GM19438 (cell line): ENCODE data around the gene KIFC1.

Experiments
- ATAC-seq: cut with Tn5 transposase; IDR thresholded peaks from one replicate; pipeline ENCODE4 v1.9.1; 2021; ENCODE audit warnings: low read depth; ENCODE audit not compliant: unreplicated experiment

Gene KIFC1

DNA sequence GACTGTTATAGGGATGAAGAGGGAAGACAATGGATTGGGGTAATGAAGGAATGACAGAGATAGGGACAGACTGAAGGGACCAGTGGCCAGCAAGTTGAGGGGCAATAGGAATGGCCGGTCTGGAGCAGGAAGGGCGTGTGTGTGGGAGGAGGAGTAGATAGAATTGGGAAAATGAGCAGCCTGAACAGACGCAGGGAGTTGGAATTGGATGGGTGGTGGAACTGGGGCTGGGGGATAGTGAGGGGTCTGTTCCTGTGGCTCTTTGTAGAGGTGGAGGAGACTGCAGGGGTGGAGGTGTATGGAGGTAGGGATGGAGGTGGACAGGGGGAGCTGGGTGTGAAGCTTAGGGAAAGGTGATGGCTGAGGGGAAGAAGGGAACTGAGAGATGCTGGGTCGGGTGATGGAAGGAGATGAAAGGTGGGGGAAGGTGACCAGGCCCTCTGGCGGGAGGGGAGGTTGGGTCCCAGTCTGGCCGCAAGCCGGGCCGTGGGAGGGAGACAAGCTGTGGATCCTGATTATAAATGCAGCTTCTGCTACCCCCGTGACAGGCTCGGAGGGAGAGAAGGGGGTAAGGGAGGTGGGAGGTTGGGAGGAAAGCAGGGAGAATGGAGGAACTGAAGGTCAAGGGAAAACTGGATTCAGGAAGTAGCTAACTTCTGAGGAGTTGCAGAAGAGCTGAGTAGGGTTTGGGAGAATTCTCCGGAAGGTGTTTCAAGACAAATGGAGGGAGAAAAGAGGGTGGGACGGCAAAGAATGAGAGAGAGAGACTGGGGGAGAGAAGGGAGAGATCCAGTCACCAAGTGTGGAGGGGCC, 33.4 kb downstream of the KIFC1 start:
- ATAC-seq, result no peak

DNA sequence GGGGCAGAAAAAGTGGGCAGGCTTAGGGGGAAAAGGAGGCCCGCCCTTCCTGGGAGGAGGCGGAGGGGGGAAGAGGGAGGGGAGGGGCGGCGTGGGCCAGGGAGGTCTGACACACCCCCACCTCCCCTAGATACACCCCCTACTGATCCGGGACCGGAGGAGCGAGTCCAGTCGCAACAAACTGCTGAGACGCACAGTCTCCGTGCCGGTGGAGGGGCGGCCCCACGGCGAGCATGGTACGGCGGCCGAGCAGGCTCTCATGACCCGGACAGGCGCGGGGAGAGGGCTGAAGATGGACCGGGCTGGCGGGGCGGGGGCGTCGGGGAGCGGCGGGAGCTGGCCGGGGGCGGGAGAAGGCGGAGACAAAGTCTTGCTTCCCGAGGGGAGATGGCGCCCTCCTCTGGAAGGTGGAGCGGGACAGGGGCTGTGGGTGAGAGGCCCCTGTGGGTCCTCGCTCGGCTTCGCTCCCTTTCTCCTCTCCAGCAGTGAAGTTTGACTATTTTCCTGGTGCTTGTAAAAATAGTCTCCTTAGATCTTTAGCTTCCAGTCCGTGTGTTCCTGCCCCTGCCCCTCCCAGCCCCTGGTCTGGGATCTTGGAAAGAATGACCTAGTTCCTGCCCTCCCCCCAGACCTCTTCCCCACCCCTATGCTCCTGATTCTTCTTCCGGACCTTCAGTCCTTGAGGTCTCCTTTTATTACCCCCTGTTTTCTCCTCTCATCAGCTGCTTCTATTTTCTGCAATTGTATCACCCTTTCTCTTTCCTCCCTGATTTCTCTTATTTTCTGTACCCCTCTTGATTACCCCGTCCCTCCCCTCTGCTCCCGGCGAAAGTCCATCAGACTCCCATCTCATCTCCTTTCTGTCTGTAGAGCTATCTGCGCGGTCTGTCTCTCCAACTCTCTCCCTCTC, 34.3 kb downstream of the KIFC1 start:
- no peak for ATAC-seq

DNA sequence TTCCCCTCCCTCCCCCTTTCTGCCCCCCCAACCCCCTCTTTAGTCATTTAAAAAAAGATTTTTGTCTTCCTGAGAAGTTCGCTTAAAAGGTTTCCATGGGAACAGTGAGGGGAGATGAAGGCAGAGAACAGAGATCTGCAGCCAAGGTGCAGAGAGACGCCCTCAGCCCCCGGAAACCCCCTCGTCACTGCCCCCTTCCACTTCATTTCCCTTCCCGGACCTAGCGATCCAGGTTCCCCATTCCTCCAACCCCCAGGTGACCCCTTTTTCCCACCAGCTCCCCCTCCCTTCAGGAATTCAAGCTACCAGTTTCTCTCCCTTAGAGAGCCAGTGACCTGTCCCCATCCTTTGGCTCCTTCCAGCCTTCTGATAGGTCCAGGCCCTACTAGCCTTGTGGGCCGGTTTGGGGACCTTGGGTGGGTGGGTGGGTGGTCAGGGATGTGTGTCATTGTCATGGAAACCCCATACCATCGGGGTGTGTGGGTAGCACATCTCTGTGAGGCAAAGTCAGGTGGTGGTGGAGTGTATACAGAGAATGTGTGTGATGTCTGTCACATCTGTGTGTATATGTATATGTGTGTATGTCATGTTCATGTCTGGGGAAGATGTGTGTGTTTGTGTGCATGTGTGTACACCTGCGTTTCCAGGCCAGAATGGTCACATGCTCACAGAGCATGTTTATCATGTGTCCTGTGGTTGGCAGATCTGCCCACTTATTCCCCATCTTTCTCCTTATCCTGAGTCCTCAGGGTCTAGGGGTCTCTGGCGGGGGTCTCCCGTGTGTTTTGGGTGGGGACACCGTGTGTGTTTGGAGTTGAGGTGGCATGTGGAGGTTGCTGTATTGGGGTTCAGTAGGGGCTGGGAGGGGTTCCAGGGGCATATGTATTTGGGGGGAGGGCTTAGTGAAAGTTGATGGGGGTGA, 35.2 kb downstream of the KIFC1 start:
- ATAC-seq, result no peak

DNA sequence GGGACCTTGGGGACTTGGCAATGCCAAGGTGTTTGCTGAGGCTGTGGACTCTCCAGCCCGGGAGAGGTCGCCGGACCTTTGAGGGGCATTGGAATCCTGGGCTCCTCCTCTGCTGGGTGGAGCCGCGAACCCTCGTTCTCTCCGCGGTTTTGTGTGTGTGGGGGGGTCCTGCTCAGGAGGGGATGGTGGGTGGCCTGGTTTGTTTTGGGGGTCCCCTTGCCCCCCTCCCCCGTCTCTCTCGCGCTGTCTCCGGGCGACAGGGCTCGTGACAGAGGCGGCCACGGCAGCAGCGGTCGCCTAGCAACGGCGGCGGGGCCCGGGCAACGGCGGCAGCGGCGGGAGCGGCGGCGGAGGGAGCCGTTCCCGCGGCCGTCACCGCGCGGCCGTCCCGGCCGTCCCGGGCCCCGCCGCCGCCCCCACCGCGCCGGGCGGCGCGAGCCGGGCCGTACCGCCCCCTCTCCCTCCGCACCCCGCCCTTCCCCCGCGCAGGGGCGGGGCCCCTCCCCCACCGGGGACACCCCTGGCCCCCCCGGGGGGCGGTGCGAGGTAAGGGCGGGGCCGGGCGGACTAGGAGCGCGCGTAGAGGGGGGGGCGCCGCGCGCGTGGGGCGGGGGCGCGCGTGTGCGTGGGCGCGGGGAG, 36.1 kb downstream of the KIFC1 start:
- no peak for ATAC-seq

DNA sequence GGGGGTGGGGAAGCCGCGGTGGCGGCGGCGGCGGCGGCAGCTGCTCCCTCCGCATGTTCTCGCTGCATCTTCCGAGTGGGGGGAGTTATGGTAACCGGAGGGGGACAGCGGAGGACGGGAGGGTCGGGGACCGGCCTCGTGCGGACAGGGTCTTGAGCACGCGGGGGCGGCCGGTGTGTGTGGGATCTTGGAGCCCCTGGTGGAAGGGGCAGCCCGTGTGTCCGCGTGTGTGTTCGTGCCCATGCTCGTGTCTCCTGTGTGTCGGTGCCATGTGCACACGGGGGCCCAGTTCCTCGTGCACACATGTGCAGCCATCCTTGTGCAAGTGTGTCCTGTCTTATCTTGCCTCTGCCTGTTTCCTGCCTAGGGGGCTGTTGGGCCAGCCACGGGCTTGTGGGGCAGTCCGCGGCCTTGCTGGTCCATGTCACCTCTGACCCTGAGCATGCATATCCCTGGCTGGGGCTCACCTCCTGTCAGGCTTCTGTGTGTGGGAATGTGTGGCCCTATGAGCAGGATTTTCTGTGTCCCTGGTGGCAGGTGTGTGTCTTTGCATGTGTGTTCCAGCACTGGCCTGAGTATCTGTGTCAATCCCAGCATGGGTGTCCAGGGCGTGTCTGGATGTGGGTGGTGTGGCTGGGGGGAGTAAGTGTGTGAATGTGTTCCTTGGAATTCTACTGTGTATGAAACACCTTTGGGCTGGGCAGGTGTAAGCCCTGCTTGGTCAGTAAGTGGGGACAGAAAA, 36.8 kb downstream of the KIFC1 start:
- ATAC-seq, result no peak

DNA sequence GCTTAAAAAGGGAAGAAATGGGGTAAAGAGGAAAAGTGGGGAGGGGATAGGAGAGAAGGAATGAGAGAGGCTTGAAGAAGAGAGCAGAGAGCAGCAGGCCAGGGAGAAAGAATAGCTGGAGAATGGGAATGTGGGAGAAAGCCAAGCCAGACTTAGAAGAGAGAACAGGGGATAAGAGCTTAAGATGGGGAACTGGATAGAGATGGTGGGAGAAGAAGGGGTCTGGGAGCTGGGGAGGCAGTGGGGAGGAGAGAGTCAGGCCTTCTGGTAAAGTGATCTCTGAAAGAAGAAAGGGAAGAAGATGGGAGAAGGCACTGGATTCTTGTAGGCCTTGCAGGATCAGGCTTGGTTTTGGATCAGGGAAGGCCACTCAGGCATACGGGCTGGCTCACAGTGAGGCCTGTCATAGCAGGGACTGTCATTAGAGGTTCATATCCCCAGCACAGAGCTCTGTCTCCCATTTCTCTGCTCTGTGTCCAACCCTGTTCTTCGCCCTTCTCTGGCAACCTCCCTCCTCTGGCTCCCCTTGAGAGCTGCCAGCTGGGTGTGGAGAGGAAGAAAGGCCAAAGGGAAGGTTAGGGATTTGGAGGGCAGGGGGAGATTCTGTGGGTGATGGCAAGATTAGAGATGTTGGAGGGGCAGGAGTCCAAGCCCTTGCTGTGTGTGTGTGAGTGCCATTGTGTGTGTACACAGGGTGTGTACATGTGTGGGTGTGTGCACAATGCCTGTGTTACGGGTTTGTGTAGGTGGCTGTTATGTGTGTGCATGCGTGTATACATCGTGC, 37.5 kb downstream of the KIFC1 start:
- ATAC-seq, result no peak

DNA sequence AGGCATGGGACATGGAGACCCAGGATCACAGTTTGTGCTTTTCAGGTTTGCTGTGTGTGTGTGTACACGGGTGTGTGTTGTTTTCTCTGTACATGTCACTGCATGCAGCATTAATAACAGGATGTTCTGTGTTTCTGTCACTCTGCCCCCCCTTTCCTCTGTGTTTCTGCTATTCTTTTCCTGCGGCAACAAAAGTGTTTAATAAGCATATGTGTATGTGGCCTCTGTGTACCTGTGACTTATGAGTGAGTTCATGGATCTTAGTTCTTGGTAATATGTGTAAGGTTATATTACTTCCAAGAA, 38.1 kb downstream of the KIFC1 start:
- no peak for ATAC-seq

DNA sequence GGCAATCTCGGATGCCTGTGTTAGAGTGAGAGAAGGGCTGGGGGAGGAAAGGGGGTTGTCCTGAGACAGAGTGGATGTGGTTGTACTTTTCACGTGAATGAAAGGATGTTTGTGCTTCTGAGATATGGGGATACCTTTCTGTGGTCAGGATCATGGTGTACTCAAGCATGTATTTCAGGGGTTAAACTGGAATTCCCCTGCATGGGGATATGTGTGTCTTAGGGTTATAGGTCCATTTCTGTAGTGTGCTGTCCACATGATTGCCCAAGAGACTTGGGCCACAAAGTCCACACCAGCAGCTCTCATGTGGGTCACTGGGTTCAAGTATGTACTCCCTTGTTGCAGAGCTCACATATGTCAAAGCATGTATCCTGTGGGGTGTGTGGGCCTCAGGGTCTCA, 38.7 kb downstream of the KIFC1 start:
- ATAC-seq, result no peak

DNA sequence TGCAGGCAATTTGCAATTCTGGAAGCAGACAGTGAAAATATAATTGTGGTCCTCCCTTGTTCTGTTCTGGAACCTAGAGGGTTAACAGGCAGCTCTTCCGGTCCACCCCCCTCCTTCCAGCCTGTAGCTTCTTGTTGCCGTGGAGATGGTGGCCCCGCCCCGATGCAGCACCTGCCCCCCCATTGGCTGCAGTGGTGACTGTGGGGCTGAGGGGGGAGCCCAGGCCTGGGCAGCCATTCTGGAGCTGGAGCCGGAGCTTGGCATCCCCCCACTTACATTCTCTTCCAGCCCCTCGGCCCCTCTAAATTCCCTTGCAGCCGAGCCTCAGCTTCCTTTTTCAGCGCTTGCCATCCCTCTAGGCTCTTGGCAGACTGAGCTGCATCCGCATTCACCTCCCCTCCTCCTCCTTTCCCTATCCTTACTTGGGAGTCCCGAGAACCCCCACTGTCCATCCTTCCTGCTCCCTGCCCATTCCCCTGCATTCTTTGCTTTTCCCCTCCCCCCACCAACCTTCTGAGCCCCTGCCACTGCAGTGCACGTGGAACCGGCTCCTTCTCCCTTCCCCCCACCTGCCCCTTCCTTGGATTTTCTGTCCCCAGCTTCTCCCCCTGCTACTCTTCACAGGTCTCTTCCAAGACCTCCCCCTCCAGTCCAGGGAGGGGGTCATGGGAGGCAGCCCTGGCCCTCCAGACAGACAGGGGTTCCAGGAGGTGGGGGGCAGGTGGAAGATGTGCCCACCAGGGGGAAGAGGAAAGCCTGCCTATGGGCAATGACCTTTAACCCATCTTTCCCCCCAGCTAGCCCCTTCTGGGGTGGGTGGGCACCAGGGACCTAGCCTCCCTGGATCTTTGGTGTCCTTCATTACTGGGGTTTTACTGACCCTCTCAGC, 39.6 kb downstream of the KIFC1 start:
- no peak for ATAC-seq

DNA sequence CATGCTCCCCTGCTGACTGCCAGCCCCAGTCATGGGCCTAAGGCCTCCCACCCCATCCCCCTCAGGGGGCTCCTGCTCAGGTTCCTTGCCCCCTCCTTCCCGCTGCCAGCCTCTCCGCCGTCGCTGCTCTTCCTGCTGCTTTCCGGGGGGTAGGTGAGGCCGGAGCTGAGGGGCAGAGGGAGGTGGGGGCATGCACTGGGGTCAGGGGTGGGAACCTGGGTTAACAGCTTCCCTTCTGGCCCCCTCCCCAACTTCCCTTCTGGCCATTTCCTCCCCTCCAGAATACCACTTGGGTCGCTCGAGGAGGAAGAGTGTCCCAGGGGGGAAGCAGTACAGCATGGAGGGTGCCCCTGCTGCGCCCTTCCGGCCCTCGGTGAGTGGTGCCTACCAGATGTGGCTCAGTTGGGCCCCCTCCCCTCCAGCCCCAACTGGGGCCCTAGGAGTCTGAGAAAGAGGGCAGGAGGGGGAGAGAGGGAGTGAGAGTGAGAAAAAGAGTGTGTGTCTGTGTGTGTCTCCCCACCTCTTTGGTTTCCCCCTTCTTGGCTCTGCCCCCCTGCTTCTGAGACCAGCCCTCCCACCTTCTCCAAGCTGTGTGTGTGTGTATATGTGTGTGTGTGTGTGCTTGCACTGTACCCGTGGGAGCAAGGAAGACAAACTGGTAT, 40.4 kb downstream of the KIFC1 start:
- no peak for ATAC-seq

DNA sequence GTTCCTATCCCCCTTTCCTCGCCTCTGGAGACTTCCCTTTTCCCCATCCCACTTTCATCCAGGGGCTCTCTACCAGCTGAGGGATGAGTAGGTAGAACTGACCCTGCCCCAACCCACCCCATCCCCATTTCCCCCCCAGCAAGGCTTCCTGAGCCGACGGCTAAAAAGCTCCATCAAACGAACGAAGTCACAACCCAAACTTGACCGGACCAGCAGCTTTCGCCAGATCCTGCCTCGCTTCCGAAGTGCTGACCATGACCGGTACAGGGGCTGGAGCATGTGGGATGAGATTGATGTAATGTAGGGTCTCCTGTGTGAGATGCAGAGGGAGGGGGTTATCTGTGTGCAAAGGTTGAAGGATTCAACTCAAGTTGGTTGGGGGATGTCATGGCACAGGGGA, 40.9 kb downstream of the KIFC1 start:
- ATAC-seq, result no peak

DNA sequence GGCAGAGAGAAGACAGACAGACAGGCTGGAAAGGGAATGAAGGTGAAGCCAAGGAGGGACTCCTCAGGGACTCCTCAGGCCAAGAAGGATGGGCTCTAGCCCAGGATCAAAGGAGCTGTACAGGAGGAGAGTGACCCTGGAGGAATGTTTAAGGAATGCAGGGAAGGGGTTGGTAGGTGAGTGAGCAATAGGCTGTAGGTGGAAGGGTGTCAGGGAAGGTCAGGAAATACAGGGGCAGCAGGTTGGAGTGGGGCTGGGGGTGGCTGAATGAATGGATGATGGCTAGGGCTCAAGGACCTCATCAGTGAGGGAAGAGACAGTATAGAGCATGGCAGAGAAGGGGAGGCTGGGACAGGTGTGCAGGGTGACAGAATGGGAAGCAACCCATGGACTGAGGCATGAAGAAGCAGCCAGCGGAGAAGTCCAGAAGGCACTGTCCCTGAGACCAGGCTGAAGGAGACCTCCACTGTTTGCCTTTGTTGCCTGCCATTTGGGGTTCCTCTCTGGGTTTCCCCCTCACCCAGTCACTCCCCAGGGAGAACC, 41.4 kb downstream of the KIFC1 start:
- no peak for ATAC-seq

DNA sequence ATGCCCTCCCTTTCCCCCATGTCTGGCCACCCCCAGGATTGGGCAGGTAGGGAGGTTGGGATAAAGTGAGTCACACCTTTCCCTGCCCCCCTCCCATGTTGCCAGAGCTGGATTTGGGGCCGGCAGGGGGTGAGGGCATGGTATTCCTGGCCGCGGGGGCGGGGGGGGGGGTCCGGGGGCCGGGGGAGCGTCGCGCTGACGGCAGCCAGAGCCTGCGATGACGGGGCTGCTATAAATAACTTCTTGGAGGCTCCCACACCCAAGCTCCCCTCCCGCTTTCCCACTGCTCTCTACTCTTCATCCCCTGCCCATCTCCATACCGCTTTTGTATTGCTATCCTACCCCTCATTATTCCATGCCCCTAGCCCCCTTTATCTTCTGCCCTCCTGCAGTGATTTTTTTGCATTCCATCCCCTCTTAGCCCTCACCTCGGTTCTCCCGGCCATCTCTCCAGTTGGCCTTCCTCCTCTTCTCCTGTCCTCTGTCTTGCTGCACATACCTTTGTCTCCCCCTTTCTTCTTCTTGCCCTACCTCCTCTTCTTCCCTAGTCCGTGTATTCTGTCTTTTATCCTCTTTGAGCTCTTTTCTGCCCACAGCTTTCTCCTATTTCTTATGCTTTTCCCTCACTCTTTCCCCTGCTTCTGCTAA, 42.0 kb downstream of the KIFC1 start:
- no peak for ATAC-seq

DNA sequence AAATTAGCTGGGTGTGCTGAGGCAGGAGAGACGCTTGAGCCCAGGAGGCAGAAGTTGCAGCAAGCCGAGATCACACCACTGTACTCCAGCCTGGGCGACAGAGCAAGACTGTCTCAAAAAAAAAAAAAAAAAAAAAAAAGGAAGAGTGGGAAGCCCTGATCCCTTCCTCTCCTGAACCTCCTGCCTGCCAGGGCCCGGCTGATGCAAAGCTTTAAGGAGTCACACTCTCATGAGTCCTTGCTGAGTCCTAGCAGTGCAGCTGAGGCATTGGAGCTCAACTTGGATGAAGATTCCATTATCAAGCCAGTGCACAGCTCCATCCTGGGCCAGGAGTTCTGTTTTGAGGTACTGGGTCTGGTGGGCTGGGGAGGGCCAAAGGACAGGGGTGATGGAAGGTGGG, 43.3 kb downstream of the KIFC1 start:
- no peak for ATAC-seq

DNA sequence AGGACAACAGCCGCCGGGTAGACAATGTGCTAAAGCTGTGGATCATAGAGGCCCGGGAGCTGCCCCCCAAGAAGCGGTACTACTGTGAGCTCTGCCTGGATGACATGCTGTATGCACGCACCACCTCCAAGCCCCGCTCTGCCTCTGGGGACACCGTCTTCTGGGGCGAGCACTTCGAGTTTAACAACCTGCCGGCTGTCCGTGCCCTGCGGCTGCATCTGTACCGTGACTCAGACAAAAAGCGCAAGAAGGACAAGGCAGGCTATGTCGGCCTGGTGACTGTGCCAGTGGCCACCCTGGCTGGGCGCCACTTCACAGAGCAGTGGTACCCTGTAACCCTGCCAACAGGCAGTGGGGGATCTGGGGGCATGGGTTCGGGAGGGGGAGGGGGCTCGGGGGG, 46.0 kb downstream of the KIFC1 start:
- no peak for ATAC-seq

DNA sequence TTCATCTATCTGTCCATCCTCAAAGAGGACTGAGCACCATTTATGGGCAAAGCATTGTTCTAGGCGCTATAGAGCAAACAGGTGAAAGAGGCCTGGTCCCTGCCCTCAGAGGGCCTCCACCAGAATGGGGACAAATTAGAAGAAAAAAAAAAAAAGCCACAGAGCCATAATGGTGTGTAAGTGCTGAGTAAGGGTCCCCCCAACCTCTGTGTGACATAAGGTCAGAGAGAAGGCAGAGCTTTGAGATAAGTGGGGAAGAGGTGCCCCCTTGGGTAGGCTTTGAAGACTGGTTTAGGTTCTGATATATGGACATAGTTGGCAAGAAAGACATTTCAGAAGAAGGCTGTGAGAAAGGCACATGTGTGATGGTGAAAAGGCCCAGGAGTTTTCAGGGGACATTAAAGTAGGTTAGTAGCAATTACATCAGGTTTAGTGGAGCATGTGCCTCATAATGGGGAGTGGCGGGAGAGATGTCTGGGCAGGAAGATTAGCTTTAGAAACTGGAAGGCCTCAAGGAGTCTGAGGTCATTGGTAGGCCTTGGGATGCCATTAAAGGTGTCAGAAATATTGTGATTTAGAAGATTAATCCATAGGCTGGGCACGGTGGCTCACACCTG, 47.5 kb downstream of the KIFC1 start:
- ATAC-seq, result no peak
